Endothelial cell of umbilical vein (primary cell): ENCODE results near the gene LRP11.

Source experiments
- POLR2A ChIP-seq: IDR thresholded peaks from 2 replicates; pipeline ENCODE4 v1.6.1; 2012; ENCODE audit warnings: low read depth, mild to moderate bottlenecking, control low read depth, low read length
- TF ChIP-seq, protein P1 (sequence below), 2 donors: IDR thresholded peaks; 1 replicate in 1 of 2; 2 replicates in 1 of 2; pipeline ENCODE4 v1.5.1; 2011; ENCODE audit warnings: low read length in 2 of 2, mild to moderate bottlenecking in 2 of 2, moderate library complexity in 2 of 2, control low read depth in 1 of 2, inconsistent platforms in 1 of 2, low read depth in 1 of 2; ENCODE audit not compliant: insufficient read depth in 1 of 2; ENCODE audit errors: extremely low read depth in 1 of 2

DNA sequence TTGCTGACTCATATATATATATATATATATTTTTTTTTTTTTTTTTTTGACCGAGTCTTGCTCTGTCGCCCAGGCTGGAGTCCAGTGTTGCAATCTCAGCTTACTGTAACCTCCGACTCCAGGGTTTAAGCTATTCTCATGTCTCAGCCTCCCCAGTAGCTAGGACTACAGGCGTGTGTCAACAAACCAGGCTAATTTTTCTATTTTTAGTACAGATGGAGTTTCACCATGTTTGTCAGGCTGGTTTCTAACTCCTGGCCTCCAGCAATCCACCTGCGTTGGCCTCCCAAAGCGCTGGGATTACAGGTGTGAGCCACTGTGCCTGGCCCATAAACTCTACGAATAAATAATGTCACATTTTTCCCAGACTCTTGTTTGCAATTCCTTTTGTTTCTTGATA lies 4.8 kb downstream of the LRP11 start:
- TF ChIP-seq, protein P1, sequence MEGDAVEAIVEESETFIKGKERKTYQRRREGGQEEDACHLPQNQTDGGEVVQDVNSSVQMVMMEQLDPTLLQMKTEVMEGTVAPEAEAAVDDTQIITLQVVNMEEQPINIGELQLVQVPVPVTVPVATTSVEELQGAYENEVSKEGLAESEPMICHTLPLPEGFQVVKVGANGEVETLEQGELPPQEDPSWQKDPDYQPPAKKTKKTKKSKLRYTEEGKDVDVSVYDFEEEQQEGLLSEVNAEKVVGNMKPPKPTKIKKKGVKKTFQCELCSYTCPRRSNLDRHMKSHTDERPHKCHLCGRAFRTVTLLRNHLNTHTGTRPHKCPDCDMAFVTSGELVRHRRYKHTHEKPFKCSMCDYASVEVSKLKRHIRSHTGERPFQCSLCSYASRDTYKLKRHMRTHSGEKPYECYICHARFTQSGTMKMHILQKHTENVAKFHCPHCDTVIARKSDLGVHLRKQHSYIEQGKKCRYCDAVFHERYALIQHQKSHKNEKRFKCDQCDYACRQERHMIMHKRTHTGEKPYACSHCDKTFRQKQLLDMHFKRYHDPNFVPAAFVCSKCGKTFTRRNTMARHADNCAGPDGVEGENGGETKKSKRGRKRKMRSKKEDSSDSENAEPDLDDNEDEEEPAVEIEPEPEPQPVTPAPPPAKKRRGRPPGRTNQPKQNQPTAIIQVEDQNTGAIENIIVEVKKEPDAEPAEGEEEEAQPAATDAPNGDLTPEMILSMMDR (IDR thresholded peaks at IDR 0.05; ENCODE audit: extremely low read depth in 1 of 2, insufficient read depth in 1 of 2, low read depth in 1 of 2, low read length in 2 of 2): no peak
- TF ChIP-seq POLR2A: no peak
